ENCODE data around the gene JPT2.

DNA sequence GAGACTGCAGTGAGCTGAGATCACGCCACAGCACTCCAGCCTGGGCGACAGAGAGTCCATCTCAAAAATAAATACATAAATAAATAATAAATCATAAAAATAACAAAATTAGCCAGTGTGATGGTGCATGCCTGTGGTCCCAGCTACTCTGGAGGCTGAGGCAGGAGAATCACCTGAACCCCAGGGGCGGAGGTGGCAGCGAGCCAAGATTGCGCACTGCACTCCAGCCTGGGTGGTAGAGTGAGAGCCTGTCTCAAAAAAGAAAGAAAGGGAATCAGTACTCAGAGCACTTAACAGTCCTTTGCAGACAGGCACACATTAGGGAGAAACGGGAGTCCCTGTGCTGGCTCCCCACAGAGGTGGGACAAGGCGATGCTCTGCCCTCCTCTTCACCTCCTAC, 53.0 kb downstream of the JPT2 start:
- TF ChIP-seq, protein P1, sequence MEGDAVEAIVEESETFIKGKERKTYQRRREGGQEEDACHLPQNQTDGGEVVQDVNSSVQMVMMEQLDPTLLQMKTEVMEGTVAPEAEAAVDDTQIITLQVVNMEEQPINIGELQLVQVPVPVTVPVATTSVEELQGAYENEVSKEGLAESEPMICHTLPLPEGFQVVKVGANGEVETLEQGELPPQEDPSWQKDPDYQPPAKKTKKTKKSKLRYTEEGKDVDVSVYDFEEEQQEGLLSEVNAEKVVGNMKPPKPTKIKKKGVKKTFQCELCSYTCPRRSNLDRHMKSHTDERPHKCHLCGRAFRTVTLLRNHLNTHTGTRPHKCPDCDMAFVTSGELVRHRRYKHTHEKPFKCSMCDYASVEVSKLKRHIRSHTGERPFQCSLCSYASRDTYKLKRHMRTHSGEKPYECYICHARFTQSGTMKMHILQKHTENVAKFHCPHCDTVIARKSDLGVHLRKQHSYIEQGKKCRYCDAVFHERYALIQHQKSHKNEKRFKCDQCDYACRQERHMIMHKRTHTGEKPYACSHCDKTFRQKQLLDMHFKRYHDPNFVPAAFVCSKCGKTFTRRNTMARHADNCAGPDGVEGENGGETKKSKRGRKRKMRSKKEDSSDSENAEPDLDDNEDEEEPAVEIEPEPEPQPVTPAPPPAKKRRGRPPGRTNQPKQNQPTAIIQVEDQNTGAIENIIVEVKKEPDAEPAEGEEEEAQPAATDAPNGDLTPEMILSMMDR (IDR thresholded peaks at IDR 0.05 in 2 of 3, conservative IDR thresholded peaks at IDR 0.05 in 1 of 3; ENCODE audit: borderline replicate concordance in 1 of 3, insufficient read depth in 1 of 3, low read depth in 2 of 3, low read length in 2 of 3): no peak
- TF ChIP-seq, protein P2, sequence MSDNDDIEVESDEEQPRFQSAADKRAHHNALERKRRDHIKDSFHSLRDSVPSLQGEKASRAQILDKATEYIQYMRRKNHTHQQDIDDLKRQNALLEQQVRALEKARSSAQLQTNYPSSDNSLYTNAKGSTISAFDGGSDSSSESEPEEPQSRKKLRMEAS (IDR thresholded peaks at IDR 0.05): no peak
- TF ChIP-seq REST (IDR thresholded peaks at IDR 0.05; ENCODE audit: low read depth): no peak
- TF ChIP-seq JUND (IDR thresholded peaks at IDR 0.05): no peak
- no peak for TF ChIP-seq POLR2AphosphoS5 (IDR thresholded peaks at IDR 0.05; ENCODE audit: low read depth, low read length)
- TF ChIP-seq EZH2phosphoT487 (IDR thresholded peaks at IDR 0.05; ENCODE audit: borderline replicate concordance): no peak
- TF ChIP-seq RAD21 (IDR thresholded peaks at IDR 0.05; ENCODE audit: low read depth): no peak
- TF ChIP-seq POLR2A (IDR thresholded peaks at IDR 0.05; ENCODE audit: borderline replicate concordance, extremely low read depth, insufficient read depth, insufficient read length): no peak
- no peak for TF ChIP-seq ATF3 (IDR thresholded peaks at IDR 0.05)
- TF ChIP-seq CEBPB (IDR thresholded peaks at IDR 0.05; ENCODE audit: low read depth): no peak
- TF ChIP-seq EGR1 (IDR thresholded peaks at IDR 0.05; ENCODE audit: low read depth): no peak
- no peak for TF ChIP-seq ZFX (IDR thresholded peaks at IDR 0.05)
- no peak for TF ChIP-seq SP1 (IDR thresholded peaks at IDR 0.05; ENCODE audit: low read depth)

Measured in HCT116 (cell line).